PC-9 (cell line): ENCODE results near the gene BRD1. TPM values are rescaled to one million over a fixed set of nuclear protein-coding genes. Genes with fewer than 3 reads are reported as not detected.

Source experiments
- BruUV-seq: library from RNA; stranded (reverse); fragments of 400-500 nt; replicated peaks from 2 replicates; lab custom pipeline; 2021; lab: Mats Ljungman, UMichigan
- CTCF ChIA-PET: fragments of 300-600 bp; sonication (Branson Sonifier 250); formaldehyde crosslinking; loops from one replicate; lab custom pipeline; 2022; ENCODE audit warnings: antibody characterized with exemption; lab: Charles Lee
- POLR2A ChIA-PET: fragments of 300-600 bp; sonication (Branson Sonifier 250); formaldehyde crosslinking; loops from one replicate; lab custom pipeline; 2022; ENCODE audit warnings: antibody characterized with exemption; ENCODE audit not compliant: unreplicated experiment; lab: Charles Lee
- DNase-seq, 2 experiments: peaks; one replicate each; pipeline versions ENCODE4 v3.0.0 to v3.0.0-alpha.2; 2015 to 2022; ENCODE audit warnings: mixed read lengths in 1 of 2
- H2AFZ ChIP-seq: fragments of 200-600 bp; sonication (generic); 2 replicates; pipeline ENCODE4 v1.8.1; 2017; ENCODE audit warnings: antibody characterized with exemption
- H3F3A ChIP-seq: fragments of 200-600 bp; sonication (generic); 2 replicates; pipeline ENCODE4 v1.8.1; 2017; ENCODE audit warnings: antibody characterized with exemption, mild to moderate bottlenecking, low read depth; ENCODE audit not compliant: insufficient read depth
- H3K27ac ChIP-seq: fragments of 200-600 bp; sonication (generic); 2 replicates; pipeline ENCODE4 v1.6.1; 2016; ENCODE audit warnings: mixed run types
- H3K27me3 ChIP-seq: fragments of 200-600 bp; sonication (generic); 2 replicates; pipeline ENCODE4 v1.6.1; 2016; ENCODE audit warnings: low read depth, mixed run types; ENCODE audit not compliant: insufficient read depth
- H3K36me3 ChIP-seq: fragments of 200-600 bp; sonication (generic); 2 replicates; pipeline ENCODE4 v1.6.1; 2016; ENCODE audit warnings: low read depth, mixed run types
- H3K4me1 ChIP-seq: fragments of 200-600 bp; sonication (generic); replicated peaks from 2 replicates; pipeline ENCODE4 v1.6.1; 2016; ENCODE audit warnings: mixed run types; ENCODE audit not compliant: insufficient read depth
- H3K4me2 ChIP-seq: fragments of 200-600 bp; sonication (generic); 2 replicates; pipeline ENCODE4 v1.6.1; 2017; ENCODE audit warnings: mixed run types
- H3K4me3 ChIP-seq: fragments of 200-600 bp; sonication (generic); 2 replicates; pipeline ENCODE4 v1.6.1; 2016; ENCODE audit warnings: mixed run types
- H3K79me2 ChIP-seq: fragments of 200-600 bp; sonication (generic); 2 replicates; pipeline ENCODE4 v1.6.1; 2017; ENCODE audit warnings: low read depth, mixed run types
- H3K9me2 ChIP-seq: fragments of 200-600 bp; sonication (generic); 2 replicates; pipeline ENCODE4 v1.8.1; 2017; ENCODE audit warnings: mild to moderate bottlenecking; ENCODE audit not compliant: insufficient read depth
- H3K9me3 ChIP-seq: fragments of 200-600 bp; sonication (generic); 2 replicates; pipeline ENCODE4 v1.8.1; 2016; ENCODE audit warnings: low read depth; ENCODE audit not compliant: insufficient read depth
- H4K20me1 ChIP-seq: fragments of 200-600 bp; sonication (generic); 2 replicates; pipeline ENCODE4 v1.8.1; 2017; ENCODE audit not compliant: insufficient read depth
- EZH2 ChIP-seq: fragments of 200-600 bp; sonication (generic); IDR thresholded peaks from 2 replicates; pipeline ENCODE4 v1.8.0; 2017; ENCODE audit warnings: antibody characterized with exemption, low read depth
- intact Hi-C: fragments of 100-400 bp; cut with micrococcal nuclease; formaldehyde crosslinking; loops from one replicate; pipeline ENCODE4 v1.10.0; 2022; ENCODE audit not compliant: unreplicated experiment
- total RNA-seq: library from RNA; stranded (reverse); gene quantifications from 2 replicates; pipeline ENCODE4 v1.2.3, GENCODE V29; 2021
- TF ChIP-seq, protein P1 (sequence below): fragments of 200-600 bp; sonication (generic); conservative IDR thresholded peaks from 2 replicates; pipeline ENCODE4 v1.6.1; 2017; ENCODE audit warnings: mixed run types, antibody characterized with exemption, mild to moderate bottlenecking, moderate library complexity

The BRD1 gene
- total RNA-seq, 1 experiment from 2014 or later: 28.5 TPM

GRCh38 chr22:49807129-49807528 lies 20.5 kb downstream of the BRD1 start:
- H3K4me3 ChIP-seq: no peak overlapping the region
- no peak for DNase-seq

DNA sequence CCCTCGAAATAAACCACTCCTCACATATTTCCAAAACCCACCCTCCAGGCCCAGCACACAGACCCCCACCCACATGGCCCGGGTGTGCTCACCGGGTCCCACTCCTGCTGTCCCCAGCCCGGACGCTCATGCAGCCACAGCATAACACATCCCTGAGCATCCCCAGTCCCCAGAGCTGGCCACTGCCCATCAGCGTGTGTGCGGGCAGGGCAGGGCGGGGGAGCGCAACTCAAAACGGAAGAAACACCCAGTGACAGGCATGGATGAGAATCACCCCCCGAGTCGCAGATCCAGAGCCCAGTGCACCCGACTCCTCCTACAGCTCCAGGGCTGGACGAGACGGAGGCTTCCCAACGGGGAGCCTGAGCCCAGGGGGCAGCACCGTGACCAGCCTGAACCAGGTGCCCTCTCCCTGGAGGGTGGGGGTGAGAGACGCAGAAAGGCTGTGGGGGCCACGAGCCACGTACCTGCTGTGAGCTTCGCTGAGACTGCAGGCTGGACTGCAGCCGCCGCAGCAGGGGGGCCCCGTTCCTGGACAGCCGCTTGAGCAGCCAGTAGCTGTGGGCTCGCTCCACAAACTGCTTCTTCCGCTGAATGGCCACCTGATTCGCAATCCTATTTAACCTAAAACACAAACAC lies 23.8 kb downstream of the BRD1 start:
- H3K27ac ChIP-seq: no peak overlapping the region
- no peak overlapping the region for H2AFZ ChIP-seq
- H3K4me2 ChIP-seq: no peak overlapping the region
- H3K79me2 ChIP-seq: peaks cover 94% of the 10 kb centered on the region
- no peaks in the 10 kb centered on the region for H3K9me2 ChIP-seq
- H3K27me3 ChIP-seq: no peaks in the 10 kb centered on the region
- intact Hi-C loops: no loop called here
- ChIA-PET POLR2A (interaction anchor here (0.6 kb wide), 1 partner anchor 49 kb away, joined by 3 read pairs; no protein-coding TSS in a partner anchor), CTCF (no interaction called here)
- H3F3A ChIP-seq: no peaks in the 10 kb centered on the region; the same call in 1 of the 2 replicates
- no TSS peak for BruUV-seq
- no peak for DNase-seq
- TF ChIP-seq, protein P1, sequence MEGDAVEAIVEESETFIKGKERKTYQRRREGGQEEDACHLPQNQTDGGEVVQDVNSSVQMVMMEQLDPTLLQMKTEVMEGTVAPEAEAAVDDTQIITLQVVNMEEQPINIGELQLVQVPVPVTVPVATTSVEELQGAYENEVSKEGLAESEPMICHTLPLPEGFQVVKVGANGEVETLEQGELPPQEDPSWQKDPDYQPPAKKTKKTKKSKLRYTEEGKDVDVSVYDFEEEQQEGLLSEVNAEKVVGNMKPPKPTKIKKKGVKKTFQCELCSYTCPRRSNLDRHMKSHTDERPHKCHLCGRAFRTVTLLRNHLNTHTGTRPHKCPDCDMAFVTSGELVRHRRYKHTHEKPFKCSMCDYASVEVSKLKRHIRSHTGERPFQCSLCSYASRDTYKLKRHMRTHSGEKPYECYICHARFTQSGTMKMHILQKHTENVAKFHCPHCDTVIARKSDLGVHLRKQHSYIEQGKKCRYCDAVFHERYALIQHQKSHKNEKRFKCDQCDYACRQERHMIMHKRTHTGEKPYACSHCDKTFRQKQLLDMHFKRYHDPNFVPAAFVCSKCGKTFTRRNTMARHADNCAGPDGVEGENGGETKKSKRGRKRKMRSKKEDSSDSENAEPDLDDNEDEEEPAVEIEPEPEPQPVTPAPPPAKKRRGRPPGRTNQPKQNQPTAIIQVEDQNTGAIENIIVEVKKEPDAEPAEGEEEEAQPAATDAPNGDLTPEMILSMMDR: no peak
- no peak for TF ChIP-seq EZH2
- H3K4me3 ChIP-seq: no peak overlapping the region
- no peaks in the 10 kb centered on the region for H3K9me3 ChIP-seq
- no peaks in the 10 kb centered on the region for H3K4me1 ChIP-seq
- H3K36me3 ChIP-seq: 0 out of 2 replicates have a peak, but pooled peaks cover 3% of the 10 kb centered on the region
- peaks cover 94% of the 10 kb centered on the region for H4K20me1 ChIP-seq

More at GRCh38 chr22:49807129-49807528, 20.5 kb downstream of the BRD1 start:
- no peaks in the 10 kb centered on the region for H3K27me3 ChIP-seq
- intact Hi-C loops: no loop called here
- no peak overlapping the region for H3K27ac ChIP-seq
- no peaks in the 10 kb centered on the region; the same call in 1 of the 2 replicates for H3F3A ChIP-seq
- TF ChIP-seq, protein P1: no peak
- TF ChIP-seq EZH2: no peak
- H3K79me2 ChIP-seq: peaks cover 93% of the 10 kb centered on the region
- H2AFZ ChIP-seq: no peak overlapping the region
- H3K9me2 ChIP-seq: no peaks in the 10 kb centered on the region
- peaks cover 94% of the 10 kb centered on the region for H4K20me1 ChIP-seq
- no peaks in the 10 kb centered on the region for H3K4me1 ChIP-seq
- no peak overlapping the region for H3K4me2 ChIP-seq
- ChIA-PET POLR2A (no interaction called here), CTCF (no interaction called here)
- H3K36me3 ChIP-seq: 0 out of 2 replicates have a peak, but pooled peaks cover 3% of the 10 kb centered on the region
- no TSS peak for BruUV-seq
- H3K9me3 ChIP-seq: no peaks in the 10 kb centered on the region

DNA sequence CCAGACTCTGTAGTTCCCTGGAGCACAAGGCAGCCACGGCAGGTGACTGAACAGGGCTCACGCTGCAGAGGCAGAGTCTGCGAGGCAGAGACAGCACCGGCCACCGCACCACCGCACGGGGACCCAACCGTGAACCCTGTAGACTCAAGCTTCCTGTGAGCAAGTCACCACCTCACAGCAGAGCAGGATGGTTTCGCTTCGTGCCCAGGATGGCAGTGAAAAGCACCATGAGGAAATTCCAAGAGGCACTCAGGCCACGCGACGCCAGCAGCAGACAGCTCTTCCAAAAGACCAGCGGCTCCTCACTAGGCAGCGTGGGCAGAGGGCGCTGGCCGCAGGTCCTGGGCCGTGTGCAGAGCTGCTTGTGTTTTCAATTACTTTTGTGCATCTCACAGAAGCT lies 24.5 kb downstream of the BRD1 start:
- peaks cover 90% of the 10 kb centered on the region for H3K79me2 ChIP-seq
- POLR2A ChIA-PET: no interaction called here
- H4K20me1 ChIP-seq: peaks cover 94% of the 10 kb centered on the region
- no peaks in the 10 kb centered on the region for H3K4me1 ChIP-seq
- BruUV-seq: no TSS peak
- H3F3A ChIP-seq: no peaks in the 10 kb centered on the region; the same call in 1 of the 2 replicates
- no peak overlapping the region for H3K27ac ChIP-seq
- no peak overlapping the region for H3K4me3 ChIP-seq
- H3K36me3 ChIP-seq: peaks cover 8% of the 10 kb centered on the region
- DNase-seq: no peak
- no peaks in the 10 kb centered on the region for H3K9me2 ChIP-seq
- no peak overlapping the region for H3K4me2 ChIP-seq
- no peak overlapping the region for H2AFZ ChIP-seq
- no peak for TF ChIP-seq EZH2
- H3K9me3 ChIP-seq: no peaks in the 10 kb centered on the region
- CTCF ChIA-PET: no interaction called here
- intact Hi-C loops: no loop called here
- H3K27me3 ChIP-seq: no peaks in the 10 kb centered on the region
